NCI-H1436 treated with DMSO at 0.1 percent for 48 hours (cell line): Measurements from ENCODE around the gene SERTAD3.
"Not testable (repeated sequence)": the region's sequence is repeated elsewhere in the genome, so short reads cannot be mapped to it uniquely, and the experiment has no call there.

Experiments used
- DNase-seq: peaks from one replicate; lab custom pipeline; 2025; lab: John Stamatoyannopoulos, UW

The SERTAD3 gene

DNA sequence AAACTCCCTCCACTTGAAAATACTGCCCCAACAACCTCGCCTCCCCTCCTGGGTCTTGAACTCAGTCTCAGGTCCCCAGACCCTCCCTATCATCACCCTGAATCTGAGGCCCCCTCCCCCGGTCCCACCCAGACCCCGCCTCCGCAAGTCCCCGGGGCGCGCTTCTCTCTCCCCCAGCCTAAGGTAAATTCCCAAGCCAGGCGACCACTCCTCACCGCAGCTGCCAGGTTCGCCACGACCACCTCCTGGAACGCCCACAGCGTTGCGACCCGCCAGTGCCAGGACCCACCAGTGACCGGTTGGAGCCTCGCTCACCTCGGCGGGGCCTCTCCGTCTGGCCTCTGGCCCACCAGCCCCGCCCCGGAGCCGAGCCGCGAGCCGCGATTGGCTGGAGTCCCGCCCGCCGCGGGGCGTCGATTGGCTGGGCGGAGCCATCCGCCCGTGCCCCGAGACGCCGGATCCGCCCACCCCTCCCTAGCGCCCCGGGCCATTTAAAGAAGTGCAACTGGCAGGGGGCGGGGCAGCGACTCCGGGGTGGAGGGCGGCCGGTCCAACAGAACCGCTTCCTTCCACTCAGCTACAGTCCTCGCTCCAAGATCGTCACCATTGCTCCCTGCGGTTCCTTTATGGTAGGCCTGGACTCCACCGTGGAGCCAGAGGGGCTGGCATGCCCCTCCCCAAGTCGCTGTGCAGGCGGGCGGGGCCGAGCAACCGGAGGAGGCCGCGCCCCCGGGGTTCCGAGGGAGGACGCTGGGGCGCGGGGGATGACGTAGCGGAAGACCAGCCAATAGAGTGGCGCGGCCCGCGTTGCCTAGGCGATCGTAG lies at the start of gene SERTAD3:
Gene SERTAD3 (minus strand): TSS at position 336 of the 825 bp plus-strand sequence. CDS start 2,255 bp downstream, outside the sequence.
- peak; percentile 89 for DNase-seq

DNA sequence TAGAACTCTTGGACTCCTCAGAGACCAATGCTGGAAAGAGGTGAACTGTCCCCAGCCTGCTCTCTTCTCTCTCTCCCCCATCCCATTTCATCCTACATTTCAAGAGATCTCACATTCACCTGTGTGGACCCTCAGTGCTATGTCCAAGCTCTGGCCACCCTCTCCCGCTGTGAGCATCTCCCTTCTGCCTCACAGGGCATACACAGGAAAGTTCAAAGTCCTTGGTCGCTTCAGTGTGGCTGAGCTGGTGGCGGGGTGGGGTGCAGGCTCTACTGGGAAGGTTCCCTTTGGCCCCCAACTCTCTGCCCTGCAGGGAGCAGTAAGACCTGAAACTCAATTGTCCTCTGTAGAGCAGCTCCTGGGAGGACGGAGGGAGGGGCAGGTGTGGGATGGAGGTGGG lies 49.6 kb upstream of the SERTAD3 start:
- no peak for DNase-seq

DNA sequence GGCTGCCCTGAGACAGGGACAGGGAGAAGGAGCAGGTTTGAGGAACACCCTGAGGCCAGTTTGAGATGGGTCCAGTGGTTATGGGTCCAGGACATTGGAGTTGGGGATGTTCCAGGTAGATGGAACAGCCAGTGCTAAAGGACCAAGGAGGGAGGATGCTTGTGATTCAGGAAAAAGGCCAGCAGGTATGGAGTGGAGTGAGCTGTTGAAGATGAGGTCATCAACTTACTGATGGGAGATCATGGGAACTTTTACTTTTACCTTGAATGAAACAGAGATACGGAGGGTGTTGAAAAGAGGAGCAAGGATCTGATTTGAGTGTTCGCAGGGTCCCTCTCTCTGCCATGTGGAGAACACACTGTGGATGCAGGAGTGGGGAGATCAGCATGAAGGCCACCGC lies 48.1 kb upstream of the SERTAD3 start:
- no peak for DNase-seq

DNA sequence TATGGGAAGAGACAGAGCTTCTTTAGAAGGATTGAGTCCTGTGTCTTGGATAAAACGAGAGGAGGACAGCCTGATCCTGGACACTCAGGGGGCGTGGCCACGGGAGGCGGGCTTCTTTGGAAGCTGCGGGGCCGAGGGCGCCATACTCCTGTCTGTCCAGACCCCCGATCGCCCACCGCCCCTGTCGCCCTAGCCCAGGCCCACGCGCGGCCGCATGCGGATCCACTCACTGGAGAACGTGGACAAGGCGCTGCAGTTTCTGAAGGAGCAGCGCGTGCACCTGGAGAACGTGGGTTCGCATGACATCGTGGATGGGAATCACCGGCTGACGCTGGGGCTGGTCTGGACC lies 45.7 kb upstream of the SERTAD3 start:
- DNase-seq = no peak

GRCh38 chr19:40486017-40486416 lies 41.9 kb upstream of the SERTAD3 start:
- no peak for DNase-seq

DNA sequence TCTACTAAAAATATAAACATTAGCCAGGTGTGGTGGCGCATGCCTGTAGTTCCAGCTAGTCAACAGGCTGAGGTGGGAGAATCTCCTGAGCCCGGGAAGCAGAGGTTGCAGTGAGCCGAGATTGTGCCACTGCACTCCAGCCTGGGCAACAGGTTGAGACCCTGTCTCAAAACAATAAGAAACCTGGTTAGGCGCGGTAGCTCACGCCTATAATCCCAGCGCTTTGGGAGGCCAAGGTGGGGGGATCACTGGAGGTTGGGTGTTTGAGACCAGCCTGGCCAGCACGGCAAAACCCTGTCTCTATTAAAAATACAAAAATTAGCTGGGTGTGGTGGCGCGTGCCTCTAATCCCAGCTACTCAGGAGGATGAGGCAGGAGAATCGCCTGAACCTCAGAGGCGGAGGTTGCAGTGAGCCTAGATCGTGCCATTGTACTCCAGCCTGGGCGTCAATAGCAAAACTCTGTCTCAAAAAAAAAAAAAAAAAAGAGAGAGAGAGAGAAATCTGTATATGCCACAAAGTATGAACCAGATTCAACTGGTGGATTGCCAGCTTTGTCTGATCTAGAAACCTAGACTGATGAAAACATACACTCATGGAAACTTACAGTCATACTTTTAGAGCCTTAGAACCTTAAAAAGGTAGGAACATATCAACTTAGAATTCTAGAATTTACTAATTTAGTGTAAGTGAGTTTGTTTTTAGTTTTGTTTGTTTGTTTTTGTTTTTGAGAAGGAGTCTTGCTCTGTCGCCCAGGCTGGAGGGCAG lies 31.9 kb upstream of the SERTAD3 start:
- not testable (repeated sequence) for DNase-seq

DNA sequence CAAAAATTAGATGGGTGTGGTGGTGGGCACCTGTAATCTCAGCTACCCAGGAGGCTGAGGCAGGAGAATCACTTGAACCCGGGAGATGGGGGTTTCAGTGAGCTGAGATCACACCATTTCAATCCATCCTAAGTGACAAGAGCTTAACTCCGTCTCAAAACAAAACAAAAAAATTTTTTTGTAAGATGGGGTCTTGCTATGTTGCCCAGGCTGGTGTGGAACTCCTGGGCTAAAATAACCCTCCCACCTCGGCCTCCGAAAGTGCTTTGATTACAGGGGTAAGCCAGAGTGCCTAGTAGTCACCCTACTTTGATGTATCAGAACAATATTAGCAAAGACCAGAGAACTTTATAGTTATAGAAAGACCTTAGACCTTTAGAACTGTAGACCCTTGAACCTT lies 30.6 kb upstream of the SERTAD3 start:
- no peak for DNase-seq

GRCh38 chr19:40472516-40472915 lies 28.4 kb upstream of the SERTAD3 start:
- DNase-seq = no peak

GRCh38 chr19:40471111-40471510 lies 27.0 kb upstream of the SERTAD3 start:
- no peak for DNase-seq

DNA sequence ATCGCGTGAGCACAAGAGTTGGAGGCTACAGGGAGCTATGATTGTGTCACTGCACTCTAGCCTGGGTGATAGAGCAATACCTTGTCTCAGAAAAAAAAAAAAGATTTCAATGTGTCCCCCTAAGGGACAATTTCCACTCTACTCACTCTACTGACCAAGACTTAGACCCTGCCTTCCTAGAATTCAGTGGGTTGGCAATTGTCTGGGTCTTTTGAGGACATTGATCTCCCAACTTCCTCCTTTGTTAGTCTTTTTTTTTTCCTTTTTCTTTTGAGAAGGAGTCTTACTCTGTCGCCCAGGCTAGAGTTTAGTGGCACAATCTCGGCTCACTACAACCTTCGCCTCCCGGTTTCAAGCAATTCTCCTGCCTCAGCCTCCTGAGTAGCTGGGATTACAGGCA lies 24.9 kb upstream of the SERTAD3 start:
- DNase-seq = no peak

- no peak for DNase-seq
Measured at GRCh38 chr19:40466985-40467734, 23.0 kb upstream of the SERTAD3 start, which contains the start of gene SPTBN4. TSS of gene SPTBN4 (plus strand) at chr19:40467001. CDS start at chr19:40472622, 5,621 bp downstream.

GRCh38 chr19:40466219-40466984 lies 22.3 kb upstream of the SERTAD3 start:
- no peak for DNase-seq

GRCh38 chr19:40465557-40466218 lies 21.6 kb upstream of the SERTAD3 start, which contains the start of gene BLVRB:
TSS of gene BLVRB (minus strand) at chr19:40465745. CDS start at chr19:40465688, 57 bp downstream.
- DNase-seq = peak; percentile 92

DNA sequence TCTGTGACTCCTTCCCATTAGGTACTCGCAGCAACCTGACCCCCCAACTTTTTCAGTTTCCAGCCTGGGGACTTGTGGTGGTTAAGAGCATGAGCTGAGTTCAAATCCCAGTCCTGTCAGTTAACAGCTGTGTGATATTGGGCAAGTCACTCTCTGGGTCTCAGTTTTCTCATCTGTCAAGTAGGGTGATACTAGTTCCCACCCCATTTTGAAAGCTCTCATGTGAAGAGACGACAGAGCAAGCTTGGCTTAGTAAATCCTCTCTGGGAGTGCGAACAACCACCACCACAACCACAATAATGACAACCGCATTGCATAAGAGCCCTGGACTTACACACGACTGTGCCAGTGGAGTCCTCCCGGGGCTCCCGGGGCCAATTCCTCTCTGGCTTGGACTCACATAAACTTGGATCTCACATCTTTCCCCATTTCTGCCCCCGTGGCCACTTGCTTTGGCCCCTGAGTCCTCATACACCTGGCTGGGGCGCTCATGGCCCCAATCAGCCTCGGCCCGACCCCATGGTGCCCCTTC lies 21.0 kb upstream of the SERTAD3 start:
- no peak for DNase-seq

DNA sequence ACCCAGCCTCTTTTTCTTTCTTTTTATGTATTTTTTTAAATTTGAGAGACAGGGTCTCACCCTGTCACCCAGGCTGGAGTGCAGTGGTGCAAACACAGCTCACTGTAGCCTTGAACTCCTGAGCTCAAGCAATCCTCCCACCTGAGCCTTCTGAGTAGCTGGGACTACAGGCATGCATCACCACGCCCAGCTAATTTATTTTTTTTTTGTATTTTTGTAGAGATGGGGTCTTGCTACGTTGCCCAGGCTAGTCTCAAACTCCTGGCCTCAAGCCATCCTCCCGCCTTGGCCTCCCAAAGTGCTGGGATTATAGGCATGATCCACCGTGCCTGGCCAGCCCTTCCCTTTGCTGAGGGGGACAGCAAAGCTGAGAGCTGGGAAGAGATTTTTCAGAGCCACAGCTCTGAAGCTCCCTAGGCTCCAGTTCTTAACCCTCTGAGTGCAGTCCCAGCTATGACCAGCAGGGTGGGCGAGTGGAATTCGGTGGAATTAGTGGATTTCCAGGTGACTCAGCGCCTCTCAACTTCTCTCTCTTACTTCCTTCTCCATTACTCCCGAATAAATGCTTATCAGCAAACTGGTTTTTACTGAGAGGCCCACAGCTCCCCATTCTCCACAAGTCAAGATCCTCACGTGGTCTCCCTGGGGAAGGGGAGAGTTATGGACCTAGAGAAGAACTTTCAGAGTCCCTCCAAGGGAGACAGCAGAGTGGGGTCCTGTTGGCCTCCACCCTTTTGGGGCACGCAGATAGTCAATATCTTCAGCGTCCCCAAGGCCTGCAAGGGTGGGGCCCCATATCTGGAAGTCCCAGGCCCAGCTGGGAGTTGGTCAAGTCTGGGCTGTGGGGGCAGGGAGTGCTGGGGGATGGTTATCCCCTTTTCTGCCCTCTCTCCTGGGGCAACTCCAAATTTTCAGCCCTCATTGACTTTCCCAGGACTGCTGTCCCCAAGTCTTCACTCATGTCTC lies 20.2 kb upstream of the SERTAD3 start:
- peak; percentile 5 for DNase-seq

DNA sequence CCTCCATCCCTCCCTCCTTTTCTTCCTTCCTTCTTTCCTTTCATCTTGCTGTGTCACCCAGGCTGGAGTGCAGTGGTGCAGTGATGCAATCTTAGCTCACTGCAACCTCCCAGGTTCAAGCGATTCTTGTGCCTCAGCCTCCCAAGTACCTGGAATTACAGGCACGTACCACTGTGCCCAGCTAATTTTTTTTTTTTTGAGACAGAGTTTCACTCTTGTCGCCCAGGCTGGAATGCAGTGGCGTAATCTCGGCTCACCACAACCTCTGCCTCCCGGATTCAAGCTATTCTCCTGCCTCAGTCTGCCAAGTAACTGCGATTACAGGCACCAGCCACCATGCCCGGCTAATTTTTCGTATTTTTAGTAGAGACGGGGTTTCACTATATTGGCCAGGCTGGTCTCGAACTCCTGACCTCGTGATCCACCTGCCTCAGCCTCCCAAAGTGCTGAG lies 19.5 kb upstream of the SERTAD3 start:
- not testable (repeated sequence) for DNase-seq

GRCh38 chr19:40461669-40462221 lies 17.6 kb upstream of the SERTAD3 start:
- no peak for DNase-seq

DNA sequence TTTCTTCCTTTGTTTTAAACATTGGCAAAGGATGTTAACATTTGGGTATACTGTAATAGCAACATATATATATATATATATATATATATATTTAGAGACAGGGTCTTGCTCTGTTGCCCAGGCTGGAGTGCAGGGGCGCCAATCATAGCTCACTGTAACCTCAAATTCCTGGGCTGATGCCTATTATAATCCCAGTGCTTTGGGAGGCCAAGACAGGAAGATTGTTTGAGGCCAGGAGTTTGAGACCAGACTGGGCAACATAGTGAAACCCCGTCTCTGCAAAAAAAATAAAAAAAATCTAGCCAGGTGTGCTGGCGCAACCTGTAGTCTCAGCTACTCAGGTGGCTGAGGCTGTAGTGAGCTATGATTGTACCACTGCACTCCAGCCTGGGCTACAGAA lies 16.1 kb upstream of the SERTAD3 start:
- no peak for DNase-seq

DNA sequence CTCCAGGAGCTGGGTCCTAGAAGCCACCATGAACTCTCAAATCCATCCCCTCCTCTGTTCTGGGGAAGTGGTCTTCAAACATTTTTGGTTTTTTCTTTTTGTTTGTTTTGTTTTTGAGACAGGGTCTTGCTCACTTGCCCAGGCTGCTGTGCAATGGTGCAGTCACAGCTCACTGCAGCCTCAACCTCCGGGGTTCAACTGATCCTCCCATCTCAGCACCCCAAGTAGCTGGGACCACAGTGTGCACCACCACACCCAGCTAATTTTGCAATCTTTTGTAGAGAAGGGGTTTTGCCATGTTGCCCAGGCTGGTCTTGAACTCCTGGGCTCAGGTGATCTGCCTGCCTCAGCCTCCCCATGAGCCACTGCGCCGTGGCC lies 14.5 kb upstream of the SERTAD3 start:
- no peak for DNase-seq
